Measurements from ENCODE around the gene SEH1L. TPM values are rescaled to one million over a fixed set of nuclear protein-coding genes. Genes with fewer than 3 reads are reported as not detected.
"Not testable (repeated sequence)": the region's sequence is repeated elsewhere in the genome, so short reads cannot be mapped to it uniquely, and the experiment has no call there.

Gene SEH1L
- 42.9 TPM for polyA plus RNA-seq (2013, experiment 1 of 2)
- 36.5 TPM for polyA plus RNA-seq (2013, experiment 2 of 2)

GRCh38 chr18:12947285-12948049 lies at the start of gene SEH1L:
Gene SEH1L, plus strand, starts transcription at chr18:12948011. Its CDS starts 111 bp downstream, at chr18:12948122.
- peak within 1 kb of the TSS; percentile 95 for H3K9ac ChIP-seq (ENCODE audit: low read depth, low read length)
- no peaks in the 10 kb centered on the region for H3K27me3 ChIP-seq (ENCODE audit: insufficient read depth, low read length)
- H3K4me1 ChIP-seq (ENCODE audit: insufficient read depth, low read length), result peaks cover 8% of the 10 kb centered on the region; the same call in 1 of the 2 replicates
- H3K9me3 ChIP-seq (ENCODE audit: insufficient read depth, low read depth, low read length), result peaks cover 3% of the 10 kb centered on the region; the same call in 1 of the 2 replicates
- H3K27ac ChIP-seq (ENCODE audit: low read depth, low read length), result peak within 1 kb of the TSS; percentile 99
- under 1% methylated on average over 58 of the region's 58 CpGs for WGBS
- peak within 1 kb of the TSS; percentile 90 for H3K4me3 ChIP-seq (ENCODE audit: low read length)
- peaks cover 16% of the 10 kb centered on the region for H3K36me3 ChIP-seq (ENCODE audit: insufficient read depth, low read length)

GRCh38 chr18:12901208-12901607 lies 46.6 kb upstream of the SEH1L start:
- not testable (repeated sequence) for H3K9me3 ChIP-seq (ENCODE audit: insufficient read depth, low read depth, low read length); H3K4me1 ChIP-seq (ENCODE audit: insufficient read depth, low read length); H3K27me3 ChIP-seq (ENCODE audit: insufficient read depth, low read length); H3K36me3 ChIP-seq (ENCODE audit: insufficient read depth, low read length); H3K4me3 ChIP-seq (ENCODE audit: low read length); H3K9ac ChIP-seq (ENCODE audit: low read depth, low read length); H3K27ac ChIP-seq (ENCODE audit: low read depth, low read length)
- 96% methylated on average over 12 of the region's 12 CpGs for WGBS

- no peak overlapping the region for H3K4me3 ChIP-seq (ENCODE audit: low read length)
- H3K27me3 ChIP-seq (ENCODE audit: insufficient read depth, low read length), result no peaks in the 10 kb centered on the region
- no peaks in the 10 kb centered on the region for H3K36me3 ChIP-seq (ENCODE audit: insufficient read depth, low read length)
- 97% methylated on average over 6 of the region's 8 CpGs for WGBS
- H3K9ac ChIP-seq (ENCODE audit: low read depth, low read length), result no peak overlapping the region
- H3K27ac ChIP-seq (ENCODE audit: low read depth, low read length), result no peak overlapping the region
- H3K4me1 ChIP-seq (ENCODE audit: insufficient read depth, low read length), result no peaks in the 10 kb centered on the region
- no peaks in the 10 kb centered on the region for H3K9me3 ChIP-seq (ENCODE audit: insufficient read depth, low read depth, low read length)
These were observed 43.7 kb upstream of the SEH1L start for GRCh38 chr18:12904012-12904516.

GRCh38 chr18:12906119-12906518 lies 41.7 kb upstream of the SEH1L start:
- 88% methylated on average over 4 of the region's 4 CpGs for WGBS
- Histone ChIP-seq H3K9me3 (ENCODE audit: insufficient read depth, low read depth, low read length) (no peaks in the 10 kb centered on the region), H3K4me1 (ENCODE audit: insufficient read depth, low read length) (no peaks in the 10 kb centered on the region), H3K36me3 (ENCODE audit: insufficient read depth, low read length) (no peaks in the 10 kb centered on the region), H3K27ac (ENCODE audit: low read depth, low read length) (no peak overlapping the region), H3K9ac (ENCODE audit: low read depth, low read length) (no peak overlapping the region), H3K27me3 (ENCODE audit: insufficient read depth, low read length) (no peaks in the 10 kb centered on the region), H3K4me3 (ENCODE audit: low read length) (no peak overlapping the region)

- WGBS, result 92% methylated on average over 10 of the region's 10 CpGs
- Histone ChIP-seq H3K9me3 (ENCODE audit: insufficient read depth, low read depth, low read length) (no peaks in the 10 kb centered on the region), H3K27ac (ENCODE audit: low read depth, low read length) (no peak overlapping the region), H3K4me3 (ENCODE audit: low read length) (no peak overlapping the region), H3K4me1 (ENCODE audit: insufficient read depth, low read length) (no peaks in the 10 kb centered on the region), H3K36me3 (ENCODE audit: insufficient read depth, low read length) (no peaks in the 10 kb centered on the region), H3K9ac (ENCODE audit: low read depth, low read length) (no peak overlapping the region), H3K27me3 (ENCODE audit: insufficient read depth, low read length) (no peaks in the 10 kb centered on the region)
These were observed 41.0 kb upstream of the SEH1L start for GRCh38 chr18:12906773-12907172.

GRCh38 chr18:12907258-12907925 lies 40.4 kb upstream of the SEH1L start:
- Histone ChIP-seq H3K4me1 (ENCODE audit: insufficient read depth, low read length) (no peaks in the 10 kb centered on the region), H3K9ac (ENCODE audit: low read depth, low read length) (no peak overlapping the region), H3K36me3 (ENCODE audit: insufficient read depth, low read length) (no peaks in the 10 kb centered on the region), H3K27ac (ENCODE audit: low read depth, low read length) (no peak overlapping the region), H3K27me3 (ENCODE audit: insufficient read depth, low read length) (no peaks in the 10 kb centered on the region), H3K4me3 (ENCODE audit: low read length) (no peak overlapping the region), H3K9me3 (ENCODE audit: insufficient read depth, low read depth, low read length) (no peaks in the 10 kb centered on the region)
- 86% methylated on average over 6 of the region's 8 CpGs for WGBS

- Histone ChIP-seq H3K9me3 (ENCODE audit: insufficient read depth, low read depth, low read length) (no peaks in the 10 kb centered on the region), H3K27me3 (ENCODE audit: insufficient read depth, low read length) (no peaks in the 10 kb centered on the region)
- WGBS, result 92% methylated on average over 4 of the region's 4 CpGs
These were observed 39.1 kb upstream of the SEH1L start for GRCh38 chr18:12908706-12909105.

GRCh38 chr18:12911025-12911928 lies 36.5 kb upstream of the SEH1L start:
- Histone ChIP-seq H3K4me1 (ENCODE audit: insufficient read depth, low read length) (no peaks in the 10 kb centered on the region), H3K36me3 (ENCODE audit: insufficient read depth, low read length) (no peaks in the 10 kb centered on the region), H3K9me3 (ENCODE audit: insufficient read depth, low read depth, low read length) (no peaks in the 10 kb centered on the region), H3K9ac (ENCODE audit: low read depth, low read length) (no peak overlapping the region), H3K4me3 (ENCODE audit: low read length) (no peak overlapping the region; the same call in none of the 2 replicates), H3K27me3 (ENCODE audit: insufficient read depth, low read length) (no peaks in the 10 kb centered on the region), H3K27ac (ENCODE audit: low read depth, low read length) (no peak overlapping the region)
- 95% methylated on average over 75 of the region's 75 CpGs for WGBS

More at GRCh38 chr18:12908706-12909105, 39.1 kb upstream of the SEH1L start:
- no peak overlapping the region for H3K27ac ChIP-seq (ENCODE audit: low read depth, low read length)
- no peak overlapping the region for H3K4me3 ChIP-seq (ENCODE audit: low read length)
- H3K36me3 ChIP-seq (ENCODE audit: insufficient read depth, low read length), result no peaks in the 10 kb centered on the region
- H3K4me1 ChIP-seq (ENCODE audit: insufficient read depth, low read length), result no peaks in the 10 kb centered on the region
- no peak overlapping the region for H3K9ac ChIP-seq (ENCODE audit: low read depth, low read length)

- Histone ChIP-seq H3K4me3 (ENCODE audit: low read length) (no peak overlapping the region), H3K27me3 (ENCODE audit: insufficient read depth, low read length) (no peaks in the 10 kb centered on the region), H3K9ac (ENCODE audit: low read depth, low read length) (no peak overlapping the region), H3K4me1 (ENCODE audit: insufficient read depth, low read length) (no peaks in the 10 kb centered on the region), H3K27ac (ENCODE audit: low read depth, low read length) (no peak overlapping the region), H3K36me3 (ENCODE audit: insufficient read depth, low read length) (no peaks in the 10 kb centered on the region), H3K9me3 (ENCODE audit: insufficient read depth, low read depth, low read length) (no peaks in the 10 kb centered on the region)
- WGBS, result 96% methylated on average over 75 of the region's 75 CpGs
These were observed 35.7 kb upstream of the SEH1L start for GRCh38 chr18:12911929-12912703.

- H3K36me3 ChIP-seq (ENCODE audit: insufficient read depth, low read length), result no peaks in the 10 kb centered on the region
- H3K27ac ChIP-seq (ENCODE audit: low read depth, low read length), result no peak overlapping the region
- no peaks in the 10 kb centered on the region for H3K27me3 ChIP-seq (ENCODE audit: insufficient read depth, low read length)
- no peaks in the 10 kb centered on the region for H3K4me1 ChIP-seq (ENCODE audit: insufficient read depth, low read length)
- H3K4me3 ChIP-seq (ENCODE audit: low read length), result no peak overlapping the region
- H3K9ac ChIP-seq (ENCODE audit: low read depth, low read length), result no peak overlapping the region
- H3K9me3 ChIP-seq (ENCODE audit: insufficient read depth, low read depth, low read length), result no peaks in the 10 kb centered on the region
- WGBS, result 91% methylated on average over 7 of the region's 7 CpGs
These were observed 26.6 kb upstream of the SEH1L start for GRCh38 chr18:12921178-12921577.

All from HUES64 (cell line).